Panc1 (cell line): ENCODE measurements around the gene MSRB2. TPM values are rescaled to one million over a fixed set of nuclear protein-coding genes. Genes with fewer than 3 reads are reported as not detected.

ENCODE experiments used
- ATAC-seq: fragments of 200-7000 bp; cut with Tn5 transposase; 2 replicates; pipeline ENCODE4 v1.9.1; 2020; ENCODE audit warnings: mild to moderate bottlenecking, moderate library complexity
- BruUV-seq: library from RNA; stranded (reverse); fragments of 400-500 nt; replicated peaks from 2 replicates; lab custom pipeline; 2021; lab: Mats Ljungman, UMichigan
- CTCF ChIA-PET: fragments of 300-600 bp; sonication (Branson Sonifier 250); formaldehyde crosslinking; loops from one replicate; lab custom pipeline; 2022; ENCODE audit warnings: antibody characterized with exemption; lab: Charles Lee
- POLR2A ChIA-PET: fragments of 300-600 bp; sonication (Branson Sonifier 250); formaldehyde crosslinking; loops from one replicate; lab custom pipeline; 2022; ENCODE audit warnings: antibody characterized with exemption; lab: Charles Lee
- DNase-seq: peaks from one replicate; pipeline ENCODE4 v3.0.0-alpha.2; 2010; ENCODE audit warnings: low read depth, low spot score
- H3K27ac ChIP-seq: 2 replicates; pipeline ENCODE4 v1.5.1; 2011; ENCODE audit warnings: mild to moderate bottlenecking, low read length, inconsistent platforms
- H3K27me3 ChIP-seq: fragments of 200-500 bp; sonication (Bioruptor generic); 2 replicates; pipeline ENCODE4 v1.6.0; 2014; ENCODE audit warnings: low read length, inconsistent platforms; ENCODE audit not compliant: control insufficient read depth, insufficient read depth
- H3K36me3 ChIP-seq: fragments of 200-500 bp; sonication (Bioruptor generic); 2 replicates; pipeline ENCODE4 v1.5.1; 2014; ENCODE audit warnings: inconsistent platforms, mild to moderate bottlenecking, low read length, moderate library complexity; ENCODE audit not compliant: control insufficient read depth, insufficient read depth
- H3K4me1 ChIP-seq: 2 replicates; pipeline ENCODE4 v1.5.1; 2011; ENCODE audit warnings: inconsistent platforms, mild to moderate bottlenecking, low read length, moderate library complexity; ENCODE audit not compliant: control insufficient read depth, insufficient read depth
- H3K4me3 ChIP-seq, 2 experiments: 2 replicates each; pipeline ENCODE4 v1.5.1; 2011 to 2012; ENCODE audit warnings: low read depth in 2 of 2, low read length in 2 of 2, mild to moderate bottlenecking in 2 of 2, inconsistent platforms in 1 of 2, moderate library complexity in 1 of 2
- H3K9me3 ChIP-seq: fragments of 200-500 bp; sonication (Bioruptor generic); 2 replicates; pipeline ENCODE4 v1.5.1; 2014; ENCODE audit warnings: low read depth, mild to moderate bottlenecking, inconsistent platforms, low read length, moderate library complexity; ENCODE audit not compliant: control insufficient read depth, insufficient read depth
- CTCF ChIP-seq: fragments of 450-650 bp; IDR thresholded peaks from 2 replicates; pipeline ENCODE4 v1.5.1; 2017; ENCODE audit warnings: mild to moderate bottlenecking
- POLR2AphosphoS5 ChIP-seq: IDR thresholded peaks from 2 replicates; pipeline ENCODE4 v1.6.1; 2012; ENCODE audit warnings: mild to moderate bottlenecking, low read depth, low read length, moderate library complexity
- REST ChIP-seq, 2 experiments: IDR thresholded peaks; 2 replicates each; pipeline ENCODE4 v1.6.1; 2011 to 2012; ENCODE audit warnings: low read depth in 2 of 2, control low read depth in 1 of 2, low read length in 1 of 2, mild to moderate bottlenecking in 1 of 2, moderate library complexity in 1 of 2; ENCODE audit not compliant: insufficient read depth in 1 of 2
- SIN3A ChIP-seq: IDR thresholded peaks from 2 replicates; pipeline ENCODE4 v1.6.1; 2012; ENCODE audit warnings: low read depth, mild to moderate bottlenecking, low read length, moderate library complexity, borderline replicate concordance; ENCODE audit not compliant: insufficient read depth
- TCF7L2 ChIP-seq: IDR thresholded peaks from 2 replicates; pipeline ENCODE4 v1.6.1; 2011; ENCODE audit warnings: mild to moderate bottlenecking, low read depth, low read length, inconsistent platforms
- in situ Hi-C: cut with HindIII; loops from 2 replicates; pipeline ENCODE4 v1.10.0; 2016; ENCODE audit warnings: low sequenced_read_pairs, low pct_unique_long_range_greater_than_20kb
- intact Hi-C: fragments of 100-400 bp; cut with micrococcal nuclease; formaldehyde crosslinking; loops from one replicate; pipeline ENCODE4 v1.10.0; 2022; ENCODE audit not compliant: unreplicated experiment
- total RNA-seq: library from RNA; stranded (reverse); gene quantifications from one replicate; pipeline ENCODE4 v1.2.1, GENCODE V29; 2021; ENCODE audit not compliant: unreplicated experiment

MSRB2 gene
- total RNA-seq, 1 experiment from 2014 or later: 10.7 TPM

GRCh38 chr10:23079700-23080099, 15.7 kb upstream of the MSRB2 start:
- no peaks in the 10 kb centered on the region for H3K36me3 ChIP-seq
- no peaks in the 10 kb centered on the region for H3K9me3 ChIP-seq
- no peaks in the 10 kb centered on the region for H3K4me1 ChIP-seq
- H3K27ac ChIP-seq: no peak overlapping the region
- in situ Hi-C loops: no loop called here
- DNase-seq (no peak), ATAC-seq (no peak)
- H3K4me3 ChIP-seq: no peak overlapping the region
- BruUV-seq: no TSS peak
- H3K27me3 ChIP-seq: peaks cover 4% of the 10 kb centered on the region
- CTCF ChIA-PET: interaction anchor here (0.6 kb wide), 1 partner anchor 610 kb away, joined by 3 read pairs; no protein-coding TSS in a partner anchor
- intact Hi-C loops: no loop called here
- TF ChIP-seq CTCF (no peak), TCF7L2 (no peak), SIN3A (no peak), POLR2AphosphoS5 (no peak), REST (IDR thresholded peaks at IDR 0.05; ENCODE audit: insufficient read depth in 1 of 2, low read depth in 2 of 2, low read length in 1 of 2) (no peak)
- POLR2A ChIA-PET: no interaction called here

GRCh38 chr10:23080262-23080661, 15.1 kb upstream of the MSRB2 start:
- BruUV-seq: no TSS peak
- Histone ChIP-seq H3K4me3 (no peak overlapping the region), H3K4me1 (no peaks in the 10 kb centered on the region), H3K27me3 (peaks cover 4% of the 10 kb centered on the region), H3K36me3 (no peaks in the 10 kb centered on the region), H3K9me3 (no peaks in the 10 kb centered on the region), H3K27ac (no peak overlapping the region)
- intact Hi-C loops: no loop called here
- TF ChIP-seq POLR2AphosphoS5: no peak
- ChIA-PET POLR2A (no interaction called here), CTCF (interaction anchor here (0.6 kb wide), 2 partner anchors 87 to 236 kb away, joined by 4 to 5 read pairs; no protein-coding TSS in a partner anchor)
- in situ Hi-C loops: no loop called here
- no peak for DNase-seq
- no peak for ATAC-seq

- Histone ChIP-seq H3K36me3 (no peaks in the 10 kb centered on the region), H3K27me3 (peaks cover 4% of the 10 kb centered on the region), H3K9me3 (no peaks in the 10 kb centered on the region), H3K27ac (no peak overlapping the region), H3K4me3 (no peak overlapping the region), H3K4me1 (no peaks in the 10 kb centered on the region)
- no peak for TF ChIP-seq SIN3A
- TF ChIP-seq REST (IDR thresholded peaks at IDR 0.05; ENCODE audit: insufficient read depth in 1 of 2, low read depth in 2 of 2, low read length in 1 of 2): no peak
- no peak for TF ChIP-seq TCF7L2
- no peak for TF ChIP-seq POLR2AphosphoS5
- no peak for TF ChIP-seq CTCF
- no TSS peak for BruUV-seq
- ChIA-PET CTCF (no interaction called here), POLR2A (no interaction called here)
- DNase-seq: no peak
- ATAC-seq: no peak
- in situ Hi-C loops: no loop called here
- intact Hi-C loops: no loop called here
Observed at GRCh38 chr10:23081221-23081750, 14.1 kb upstream of the MSRB2 start.
